BLaER1 treated with 17β-estradiol and CSF1 and Interleukin-3, amounts not matched to agents 10 nM and 100 nM (cell line): ENCODE measurements around the gene C20orf204.

Experiments used
- H3K27ac ChIP-seq, 11 experiments: shearing (Covaris generic); formaldehyde crosslinking; 2 replicates each; pipeline ENCODE4 v1.8.1; 2022
- H3K27me3 ChIP-seq, 11 experiments: shearing (Covaris generic); formaldehyde crosslinking; 2 replicates each; pipeline ENCODE4 v1.8.1; 2022
- H3K36me3 ChIP-seq, 11 experiments: shearing (Covaris generic); formaldehyde crosslinking; 2 replicates each; pipeline ENCODE4 v1.8.1; 2022
- H3K4me1 ChIP-seq, 10 experiments: shearing (Covaris generic); formaldehyde crosslinking; 2 replicates each; pipeline ENCODE4 v1.8.1; 2022
- H3K4me2 ChIP-seq, 11 experiments: shearing (Covaris generic); formaldehyde crosslinking; 2 replicates each; pipeline ENCODE4 v1.8.1; 2022
- H3K4me3 ChIP-seq, 10 experiments: shearing (Covaris generic); formaldehyde crosslinking; 2 replicates each; pipeline ENCODE4 v1.8.1; 2022
- H3K9ac ChIP-seq, 11 experiments: shearing (Covaris generic); formaldehyde crosslinking; 2 replicates each; pipeline ENCODE4 v1.8.1; 2022
- H3K9me3 ChIP-seq, 11 experiments: shearing (Covaris generic); formaldehyde crosslinking; replicated peaks in 1 of 11; 2 replicates each; pipeline ENCODE4 v1.8.1; 2022
- H4K20me1 ChIP-seq, 11 experiments: shearing (Covaris generic); formaldehyde crosslinking; 2 replicates each; pipeline ENCODE4 v1.8.1; 2022
- Cebpa-rat ChIP-seq, 11 experiments: shearing (Covaris generic); IDR thresholded peaks; 2 replicates each; pipeline ENCODE4 v1.8.1; 2022

C20orf204 gene

GRCh38 chr20:64062596-64063388 is 26.8 kb downstream of the C20orf204 start, which contains the start of gene TCEA2:
Gene TCEA2 (plus strand): TSS chr20:64063198. CDS start chr20:64063313, 115 bp downstream.
- H3K9ac ChIP-seq = peak within 1 kb of the TSS; percentile 81 to 93 (median 86)
- no peaks in the 10 kb centered on the region for H3K9me3 ChIP-seq
- peak within 1 kb of the TSS; percentile 66 to 84 (median 79) for H3K27ac ChIP-seq
- H3K4me2 ChIP-seq = peak within 1 kb of the TSS; percentile 92 to 100 (median 98)
- H4K20me1 ChIP-seq = peaks cover 0 to 24% (median 8%) of the 10 kb centered on the region in 11 experiments; a peak in 12 of 22 replicates
- no peaks in the 10 kb centered on the region for H3K27me3 ChIP-seq
- no peak for TF ChIP-seq Cebpa-rat (IDR thresholded peaks at IDR 0.05)
- peaks cover 52 to 64% (median 60%) of the 10 kb centered on the region in 10 experiments for H3K4me1 ChIP-seq
- H3K36me3 ChIP-seq = no peaks in the 10 kb centered on the region
- peak within 1 kb of the TSS; percentile 80 to 97 (median 92) for H3K4me3 ChIP-seq

GRCh38 chr20:64063389-64064144 is 27.6 kb downstream of the C20orf204 start:
- H4K20me1 ChIP-seq = peaks cover 0 to 26% (median 8%) of the 10 kb centered on the region in 11 experiments; a peak in 12 of 22 replicates
- H3K4me2 ChIP-seq = peak overlapping the region; percentile 92 to 100 (median 98)
- peak overlapping the region; percentile 81 to 93 (median 86) for H3K9ac ChIP-seq
- no peaks in the 10 kb centered on the region for H3K36me3 ChIP-seq
- H3K4me1 ChIP-seq = peaks cover 53 to 64% (median 60%) of the 10 kb centered on the region in 10 experiments
- peak overlapping the region; percentile 66 to 84 (median 79) for H3K27ac ChIP-seq
- H3K27me3 ChIP-seq = no peaks in the 10 kb centered on the region
- TF ChIP-seq Cebpa-rat (IDR thresholded peaks at IDR 0.05) = no peak
- H3K9me3 ChIP-seq = no peaks in the 10 kb centered on the region
- H3K4me3 ChIP-seq = peak overlapping the region; percentile 80 to 97 (median 92)

GRCh38 chr20:64064145-64064698 is 28.2 kb downstream of the C20orf204 start:
- Histone ChIP-seq H3K4me3 (peak overlapping the region; percentile 80 to 97 (median 92); a peak in 19 of 20 replicates), H3K4me1 (peaks cover 60 to 69% (median 66%) of the 10 kb centered on the region in 10 experiments), H4K20me1 (peaks cover 0 to 32% (median 10%) of the 10 kb centered on the region in 11 experiments; a peak in 13 of 22 replicates), H3K27ac (peak overlapping the region in 6 of 11 experiments; percentile 71 to 81 (median 80); a peak in 9 of 22 replicates), H3K9ac (peak overlapping the region; percentile 3 to 93 (median 85); a peak in 18 of 22 replicates), H3K4me2 (peak overlapping the region; percentile 92 to 100 (median 98)), H3K36me3 (no peaks in the 10 kb centered on the region), H3K9me3 (no peaks in the 10 kb centered on the region), H3K27me3 (no peaks in the 10 kb centered on the region)
- TF ChIP-seq Cebpa-rat (IDR thresholded peaks at IDR 0.05) = no peak

- peaks cover 4 to 43% (median 18%) of the 10 kb centered on the region in 11 experiments; a peak in 14 of 22 replicates for H4K20me1 ChIP-seq
- peak overlapping the region in 8 of 11 experiments; percentile 3 to 71 (median 48); a peak in 14 of 22 replicates for H3K27ac ChIP-seq
- H3K4me3 ChIP-seq = 0 out of 20 replicates have a peak overlapping the region, but pooled peaks of 1 of the 10 experiments have one; percentile 14
- H3K4me2 ChIP-seq = peak overlapping the region; percentile 68 to 100 (median 98)
- H3K36me3 ChIP-seq = no peaks in the 10 kb centered on the region
- no peak for TF ChIP-seq Cebpa-rat (IDR thresholded peaks at IDR 0.05)
- peak overlapping the region in 7 of 11 experiments; percentile 19 to 93 (median 31); a peak in 12 of 22 replicates for H3K9ac ChIP-seq
- H3K9me3 ChIP-seq = no peaks in the 10 kb centered on the region
- peaks cover 62 to 80% (median 77%) of the 10 kb centered on the region in 10 experiments for H3K4me1 ChIP-seq
- no peaks in the 10 kb centered on the region for H3K27me3 ChIP-seq
These were observed 29.3 kb downstream of the C20orf204 start for GRCh38 chr20:64065062-64065973.

GRCh38 chr20:64065974-64066343 is 30.0 kb downstream of the C20orf204 start:
- H3K9ac ChIP-seq = peak overlapping the region in 7 of 11 experiments; percentile 19 to 61 (median 30); a peak in 10 of 22 replicates
- no peaks in the 10 kb centered on the region for H3K36me3 ChIP-seq
- H3K4me2 ChIP-seq = peak overlapping the region; percentile 68 to 100 (median 98)
- H3K9me3 ChIP-seq = no peaks in the 10 kb centered on the region
- peak overlapping the region in 8 of 11 experiments; percentile 3 to 71 (median 48); a peak in 13 of 22 replicates for H3K27ac ChIP-seq
- 0 out of 20 replicates have a peak overlapping the region, but pooled peaks of 1 of the 10 experiments have one; percentile 5 for H3K4me3 ChIP-seq
- H3K4me1 ChIP-seq = peaks cover 62 to 86% (median 84%) of the 10 kb centered on the region in 10 experiments
- peaks cover 4 to 50% (median 21%) of the 10 kb centered on the region in 11 experiments; a peak in 14 of 22 replicates for H4K20me1 ChIP-seq
- no peaks in the 10 kb centered on the region for H3K27me3 ChIP-seq
- TF ChIP-seq Cebpa-rat (IDR thresholded peaks at IDR 0.05) = no peak

GRCh38 chr20:64067005-64067632 is 31.1 kb downstream of the C20orf204 start:
- H3K36me3 ChIP-seq = peaks cover 0 to 6% (median 3%) of the 10 kb centered on the region in 11 experiments; a peak in 12 of 22 replicates
- no peaks in the 10 kb centered on the region for H3K27me3 ChIP-seq
- peaks cover 72 to 95% (median 94%) of the 10 kb centered on the region in 10 experiments for H3K4me1 ChIP-seq
- no peak overlapping the region for H3K4me3 ChIP-seq
- TF ChIP-seq Cebpa-rat (IDR thresholded peaks at IDR 0.05) = no peak
- peaks cover 14 to 61% (median 31%) of the 10 kb centered on the region in 11 experiments; a peak in 20 of 22 replicates for H4K20me1 ChIP-seq
- H3K4me2 ChIP-seq = peak overlapping the region; percentile 68 to 100 (median 98)
- 0 out of 22 replicates have a peak overlapping the region, but pooled peaks of 1 of the 11 experiments have one; percentile 3 for H3K27ac ChIP-seq
- no peaks in the 10 kb centered on the region for H3K9me3 ChIP-seq
- H3K9ac ChIP-seq = peak overlapping the region in 2 of 11 experiments; percentile 7 to 38; a peak in 2 of 22 replicates

- Histone ChIP-seq H3K9ac (peak overlapping the region in 2 of 11 experiments; percentile 38 to 54; a peak in 3 of 22 replicates), H3K27me3 (no peaks in the 10 kb centered on the region), H4K20me1 (peaks cover 21 to 68% (median 38%) of the 10 kb centered on the region in 11 experiments; a peak in 20 of 22 replicates), H3K9me3 (no peaks in the 10 kb centered on the region), H3K4me3 (no peak overlapping the region), H3K27ac (no peak overlapping the region), H3K36me3 (peaks cover 0 to 13% (median 8%) of the 10 kb centered on the region in 11 experiments; a peak in 18 of 22 replicates), H3K4me1 (peaks cover 73 to 96% (median 94%) of the 10 kb centered on the region in 10 experiments), H3K4me2 (peak overlapping the region; percentile 68 to 100 (median 99); a peak in 21 of 22 replicates)
- TF ChIP-seq Cebpa-rat (IDR thresholded peaks at IDR 0.05) = no peak
These were observed 31.8 kb downstream of the C20orf204 start for GRCh38 chr20:64067733-64068307.
